Breast epithelium (tissue), 4 donors: ENCODE measurements around the gene MAB21L2. TPM values are rescaled to one million over a fixed set of nuclear protein-coding genes. Genes with fewer than 3 reads are reported as not detected.

Experiments used
- DNase-seq, 2 donors: peaks; one replicate each; pipeline ENCODE4 v3.0.0-alpha.2; 2019; ENCODE audit warnings: low spot score in 2 of 2
- H3K27ac ChIP-seq, 2 donors: fragments of 200-600 bp; sonication (generic) in 1 of 2; one replicate each; pipeline ENCODE4 v1.5.1; 2016 to 2019; ENCODE audit warnings: mild to moderate bottlenecking in 1 of 2
- H3K27me3 ChIP-seq, 2 donors: fragments of 200-600 bp; sonication (generic) in 1 of 2; one replicate each; pipeline versions ENCODE4 v1.5.1 to v1.6.0; 2017 to 2019; ENCODE audit warnings: control low read depth in 1 of 2, mild to moderate bottlenecking in 1 of 2
- H3K36me3 ChIP-seq: fragments of 200-600 bp; one replicate; pipeline ENCODE4 v1.5.1; 2019
- H3K4me1 ChIP-seq, 2 donors: fragments of 200-600 bp; sonication (generic); one replicate each; pipeline ENCODE4 v1.5.1; 2016 to 2019; ENCODE audit warnings: control low read depth in 1 of 2
- H3K4me3 ChIP-seq, 3 donors: fragments of 200-600 bp; sonication (generic); 1 replicate in 2 of 3; 2 replicates in 1 of 3; pipeline ENCODE4 v1.5.1; 2016 to 2019; ENCODE audit warnings: mild to moderate bottlenecking in 3 of 3, moderate library complexity in 2 of 3
- H3K9me3 ChIP-seq, 2 donors: fragments of 200-600 bp; sonication (generic) in 1 of 2; one replicate each; pipeline ENCODE4 v1.5.1; 2016 to 2019; ENCODE audit warnings: control low read depth in 1 of 2
- CTCF ChIP-seq, 3 donors: fragments of 450-650 bp; IDR thresholded peaks; one replicate each; pipeline ENCODE4 v1.5.1; 2016 to 2017; ENCODE audit warnings: antibody characterized with exemption in 3 of 3, mild to moderate bottlenecking in 3 of 3, moderate library complexity in 3 of 3
- POLR2A ChIP-seq: fragments of 450-650 bp; IDR thresholded peaks from one replicate; pipeline ENCODE4 v1.6.1; 2016; ENCODE audit warnings: antibody characterized with exemption, mild to moderate bottlenecking, moderate library complexity
- POLR2AphosphoS5 ChIP-seq, 3 donors: sonication (generic); formaldehyde crosslinking; IDR thresholded peaks; one replicate each; pipeline ENCODE4 v1.6.1; 2017; ENCODE audit warnings: antibody characterized with exemption in 3 of 3
- intact Hi-C: fragments of 100-400 bp; cut with DNase I; formaldehyde crosslinking; loops from one replicate; pipeline ENCODE4 v1.15.1; 2023; ENCODE audit warnings: low total_unique reads
- total RNA-seq, 3 donors: library from RNA; depleted of rRNA; stranded (reverse); fragments of >200 nt; gene quantifications; one replicate each; pipeline ENCODE4 v1.1.0, GENCODE V29; 2016

Gene MAB21L2
- total RNA-seq, 3 donors from 2014 or later, result 0.15 TPM; not detected in 2

GRCh38 chr4:150600812-150601445 is 19.0 kb downstream of the MAB21L2 start:
- intact Hi-C loops, result no loop called here

GRCh38 chr4:150609131-150609530 is 27.2 kb downstream of the MAB21L2 start:
- Histone ChIP-seq H3K27me3 (no peaks in the 10 kb centered on the region), H3K4me1 (no peaks in the 10 kb centered on the region), H3K36me3 (no peaks in the 10 kb centered on the region), H3K4me3 (no peak overlapping the region), H3K27ac (no peak overlapping the region), H3K9me3 (no peaks in the 10 kb centered on the region)
- intact Hi-C loops, result loop anchor here (2.0 kb wide), 1 partner anchor 48 kb away; no protein-coding TSS in a partner anchor
- TF ChIP-seq POLR2AphosphoS5 (IDR thresholded peaks at IDR 0.05), result no peak
- no peak for TF ChIP-seq POLR2A
- no peak for TF ChIP-seq CTCF (IDR thresholded peaks at IDR 0.05)
- DNase-seq, result no peak

More at GRCh38 chr4:150600812-150601445, 19.0 kb downstream of the MAB21L2 start:
- H3K9me3 ChIP-seq, result no peaks in the 10 kb centered on the region
- H3K4me3 ChIP-seq, result no peak overlapping the region
- no peak for DNase-seq
- TF ChIP-seq POLR2AphosphoS5 (IDR thresholded peaks at IDR 0.05), result no peak
- no peaks in the 10 kb centered on the region for H3K4me1 ChIP-seq
- no peaks in the 10 kb centered on the region for H3K27me3 ChIP-seq
- H3K27ac ChIP-seq, result no peak overlapping the region
- H3K36me3 ChIP-seq, result no peaks in the 10 kb centered on the region

GRCh38 chr4:150619042-150619441 is 37.1 kb downstream of the MAB21L2 start:
- intact Hi-C loops, result no loop called here
- Histone ChIP-seq H3K27ac (no peak overlapping the region), H3K9me3 (no peaks in the 10 kb centered on the region), H3K36me3 (no peaks in the 10 kb centered on the region), H3K4me1 (no peaks in the 10 kb centered on the region), H3K27me3 (no peaks in the 10 kb centered on the region), H3K4me3 (no peak overlapping the region)
- TF ChIP-seq POLR2A, result no peak
- TF ChIP-seq POLR2AphosphoS5 (IDR thresholded peaks at IDR 0.05), result no peak
- TF ChIP-seq CTCF (IDR thresholded peaks at IDR 0.05), result no peak
- DNase-seq, result no peak

- intact Hi-C loops, result no loop called here
- DNase-seq, result no peak
Measured at GRCh38 chr4:150624055-150624454, 42.1 kb downstream of the MAB21L2 start.

GRCh38 chr4:150625033-150625432 is 43.1 kb downstream of the MAB21L2 start:
- intact Hi-C loops, result no loop called here
- Histone ChIP-seq H3K36me3 (no peaks in the 10 kb centered on the region), H3K27ac (no peak overlapping the region), H3K27me3 (no peaks in the 10 kb centered on the region), H3K9me3 (no peaks in the 10 kb centered on the region), H3K4me1 (no peaks in the 10 kb centered on the region), H3K4me3 (no peak overlapping the region)
- TF ChIP-seq CTCF (IDR thresholded peaks at IDR 0.05) (no peak), POLR2A (no peak), POLR2AphosphoS5 (IDR thresholded peaks at IDR 0.05) (no peak)
- no peak for DNase-seq

More at GRCh38 chr4:150624055-150624454, 42.1 kb downstream of the MAB21L2 start:
- Histone ChIP-seq H3K9me3 (no peaks in the 10 kb centered on the region), H3K27ac (no peak overlapping the region), H3K27me3 (no peaks in the 10 kb centered on the region), H3K4me3 (no peak overlapping the region), H3K36me3 (no peaks in the 10 kb centered on the region), H3K4me1 (no peaks in the 10 kb centered on the region)
- TF ChIP-seq POLR2A (no peak), POLR2AphosphoS5 (IDR thresholded peaks at IDR 0.05) (no peak), CTCF (IDR thresholded peaks at IDR 0.05) (no peak)
